Measurements from ENCODE around the gene KRT79.

KRT79 gene

GRCh38 chr12:52807544-52808470 is 26.3 kb downstream of the KRT79 start:
- Histone ChIP-seq H3K9me3 (ENCODE audit: control insufficient read depth, insufficient read depth, low read length) (no peaks in the 10 kb centered on the region), H4K20me1 (ENCODE audit: control insufficient read depth, insufficient read depth, low read depth, low read length) (no peaks in the 10 kb centered on the region), H3K4me3 (ENCODE audit: low read length) (no peak overlapping the region), H3K79me2 (ENCODE audit: control insufficient read depth, low read length) (no peaks in the 10 kb centered on the region), H3K4me1 (ENCODE audit: control insufficient read depth, low read length) (no peaks in the 10 kb centered on the region), H3K4me2 (ENCODE audit: low read length) (no peak overlapping the region), H3K27me3 (ENCODE audit: control insufficient read depth, low read length) (no peaks in the 10 kb centered on the region), H3F3A (ENCODE audit: control insufficient read depth, insufficient read depth) (no peaks in the 10 kb centered on the region), H3K9me2 (replicated peaks; ENCODE audit: control insufficient read depth, low read length) (no peaks in the 10 kb centered on the region), H3K36me3 (ENCODE audit: control insufficient read depth, low read length) (no peaks in the 10 kb centered on the region), H3K27ac (ENCODE audit: low read depth, low read length) (no peak overlapping the region)
- no peak for TF ChIP-seq EZH2phosphoT487 (IDR thresholded peaks at IDR 0.05; ENCODE audit: borderline replicate concordance, low read length)
- no peak for TF ChIP-seq CTCF (IDR thresholded peaks at IDR 0.05; ENCODE audit: low read depth, low read length, poor library complexity, severe bottlenecking)

- H3K4me2 ChIP-seq (ENCODE audit: low read length), result no peak overlapping the region
- no peak overlapping the region for H3K27ac ChIP-seq (ENCODE audit: low read depth, low read length)
- no peaks in the 10 kb centered on the region for H3K79me2 ChIP-seq (ENCODE audit: control insufficient read depth, low read length)
- no peaks in the 10 kb centered on the region for H4K20me1 ChIP-seq (ENCODE audit: control insufficient read depth, insufficient read depth, low read depth, low read length)
- no peaks in the 10 kb centered on the region; the same call in 1 of the 2 replicates for H3K27me3 ChIP-seq (ENCODE audit: control insufficient read depth, low read length)
- H3K36me3 ChIP-seq (ENCODE audit: control insufficient read depth, low read length), result no peaks in the 10 kb centered on the region
- TF ChIP-seq EZH2phosphoT487 (IDR thresholded peaks at IDR 0.05; ENCODE audit: borderline replicate concordance, low read length) (no peak), CTCF (IDR thresholded peaks at IDR 0.05; ENCODE audit: low read depth, low read length, poor library complexity, severe bottlenecking) (no peak)
- H3K4me1 ChIP-seq (ENCODE audit: control insufficient read depth, low read length), result no peaks in the 10 kb centered on the region
- no peaks in the 10 kb centered on the region for H3K9me2 ChIP-seq (replicated peaks; ENCODE audit: control insufficient read depth, low read length)
- no peak overlapping the region for H3K4me3 ChIP-seq (ENCODE audit: low read length)
- no peaks in the 10 kb centered on the region for H3F3A ChIP-seq (ENCODE audit: control insufficient read depth, insufficient read depth)
- no peaks in the 10 kb centered on the region for H3K9me3 ChIP-seq (ENCODE audit: control insufficient read depth, insufficient read depth, low read length)
These were observed 27.1 kb downstream of the KRT79 start for GRCh38 chr12:52806821-52807543.

- H3K9me2 ChIP-seq (replicated peaks; ENCODE audit: control insufficient read depth, low read length), result no peaks in the 10 kb centered on the region
- no peak overlapping the region for H3K27ac ChIP-seq (ENCODE audit: low read depth, low read length)
- H3K9me3 ChIP-seq (ENCODE audit: control insufficient read depth, insufficient read depth, low read length), result no peaks in the 10 kb centered on the region
- no peaks in the 10 kb centered on the region for H4K20me1 ChIP-seq (ENCODE audit: control insufficient read depth, insufficient read depth, low read depth, low read length)
- H3K36me3 ChIP-seq (ENCODE audit: control insufficient read depth, low read length), result no peaks in the 10 kb centered on the region
- no peaks in the 10 kb centered on the region for H3K4me1 ChIP-seq (ENCODE audit: control insufficient read depth, low read length)
- no peaks in the 10 kb centered on the region for H3F3A ChIP-seq (ENCODE audit: control insufficient read depth, insufficient read depth)
- H3K79me2 ChIP-seq (ENCODE audit: control insufficient read depth, low read length), result no peaks in the 10 kb centered on the region
- no peaks in the 10 kb centered on the region; the same call in 1 of the 2 replicates for H3K27me3 ChIP-seq (ENCODE audit: control insufficient read depth, low read length)
- no peak overlapping the region for H3K4me3 ChIP-seq (ENCODE audit: low read length)
- TF ChIP-seq EZH2phosphoT487 (IDR thresholded peaks at IDR 0.05; ENCODE audit: borderline replicate concordance, low read length), result no peak
- TF ChIP-seq CTCF (IDR thresholded peaks at IDR 0.05; ENCODE audit: low read depth, low read length, poor library complexity, severe bottlenecking), result no peak
- H3K4me2 ChIP-seq (ENCODE audit: low read length), result no peak overlapping the region
These were observed 27.8 kb downstream of the KRT79 start for GRCh38 chr12:52806169-52806811.

Data from DOHH2 (cell line).